MM.1S (cell line): Measurements from ENCODE around the gene PARD6G.

ENCODE experiments used
- EZH2phosphoT487 ChIP-seq: fragments of 300-600 bp; sonication (generic); IDR thresholded peaks from 2 replicates; pipeline ENCODE4 v1.6.1; 2018; ENCODE audit warnings: antibody characterized with exemption, low read length
- TF ChIP-seq, protein P1 (sequence below): fragments of 300-600 bp; sonication (generic); IDR thresholded peaks from 2 replicates; pipeline ENCODE4 v1.5.1; 2016; ENCODE audit warnings: antibody characterized with exemption, low read length, mixed read lengths

DNA sequence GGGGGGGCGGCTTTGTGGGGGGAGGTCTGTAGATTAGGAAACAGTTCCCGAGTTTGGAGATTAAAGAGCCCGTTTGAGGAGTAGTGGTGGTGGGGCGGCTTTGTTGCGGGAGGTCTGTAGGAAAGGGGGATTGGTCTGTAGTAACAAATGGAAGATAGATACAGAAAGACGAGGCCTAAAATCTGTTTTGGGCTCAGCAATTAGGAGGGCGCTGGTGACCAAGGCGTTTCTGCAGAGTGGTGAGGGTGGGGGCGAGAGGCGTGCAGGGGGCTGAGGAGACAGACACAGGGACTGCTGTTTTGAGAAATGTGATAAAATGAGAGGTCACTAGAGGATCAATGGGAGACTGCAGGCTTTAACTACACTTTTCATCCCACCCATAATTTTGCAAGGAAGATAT is 139.9 kb downstream of the PARD6G start:
- TF ChIP-seq, protein P1, sequence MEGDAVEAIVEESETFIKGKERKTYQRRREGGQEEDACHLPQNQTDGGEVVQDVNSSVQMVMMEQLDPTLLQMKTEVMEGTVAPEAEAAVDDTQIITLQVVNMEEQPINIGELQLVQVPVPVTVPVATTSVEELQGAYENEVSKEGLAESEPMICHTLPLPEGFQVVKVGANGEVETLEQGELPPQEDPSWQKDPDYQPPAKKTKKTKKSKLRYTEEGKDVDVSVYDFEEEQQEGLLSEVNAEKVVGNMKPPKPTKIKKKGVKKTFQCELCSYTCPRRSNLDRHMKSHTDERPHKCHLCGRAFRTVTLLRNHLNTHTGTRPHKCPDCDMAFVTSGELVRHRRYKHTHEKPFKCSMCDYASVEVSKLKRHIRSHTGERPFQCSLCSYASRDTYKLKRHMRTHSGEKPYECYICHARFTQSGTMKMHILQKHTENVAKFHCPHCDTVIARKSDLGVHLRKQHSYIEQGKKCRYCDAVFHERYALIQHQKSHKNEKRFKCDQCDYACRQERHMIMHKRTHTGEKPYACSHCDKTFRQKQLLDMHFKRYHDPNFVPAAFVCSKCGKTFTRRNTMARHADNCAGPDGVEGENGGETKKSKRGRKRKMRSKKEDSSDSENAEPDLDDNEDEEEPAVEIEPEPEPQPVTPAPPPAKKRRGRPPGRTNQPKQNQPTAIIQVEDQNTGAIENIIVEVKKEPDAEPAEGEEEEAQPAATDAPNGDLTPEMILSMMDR: no peak
- no peak for TF ChIP-seq EZH2phosphoT487
